HUES48 (cell line): Measurements from ENCODE around the gene CLSTN2.
"Not testable (repeated sequence)": the region's sequence is repeated elsewhere in the genome, so short reads cannot be mapped to it uniquely, and the experiment has no call there.

Experiments used
- H3K27ac ChIP-seq: one replicate; pipeline ENCODE4 v1.7.0; 2013; ENCODE audit warnings: low read depth, low read length, inconsistent platforms
- H3K27me3 ChIP-seq: 2 replicates; pipeline ENCODE4 v1.6.1; 2013; ENCODE audit warnings: mild to moderate bottlenecking, low read length; ENCODE audit not compliant: control insufficient read depth, insufficient read depth
- H3K36me3 ChIP-seq: 2 replicates; pipeline ENCODE4 v1.6.1; 2013; ENCODE audit warnings: low read length; ENCODE audit not compliant: control insufficient read depth, insufficient read depth
- H3K4me1 ChIP-seq: 2 replicates; pipeline ENCODE4 v1.6.1; 2013; ENCODE audit warnings: mild to moderate bottlenecking, low read length; ENCODE audit not compliant: control insufficient read depth, insufficient read depth
- H3K4me3 ChIP-seq: 2 replicates; pipeline ENCODE4 v1.5.1; 2013; ENCODE audit warnings: mild to moderate bottlenecking, low read depth, low read length
- H3K9ac ChIP-seq: 2 replicates; pipeline ENCODE4 v1.6.1; 2013; ENCODE audit warnings: mild to moderate bottlenecking, low read depth, low read length, moderate library complexity
- H3K9me3 ChIP-seq: 2 replicates; pipeline ENCODE4 v1.6.1; 2013; ENCODE audit warnings: low read length; ENCODE audit not compliant: control insufficient read depth, insufficient read depth

Gene CLSTN2

GRCh38 chr3:140423146-140423545 lies 488.2 kb downstream of the CLSTN2 start:
- H3K27me3 ChIP-seq = no peaks in the 10 kb centered on the region
- peak overlapping the region; percentile 54 for H3K27ac ChIP-seq
- H3K4me3 ChIP-seq = no peak overlapping the region
- H3K4me1 ChIP-seq = 0 out of 2 replicates have a peak, but pooled peaks cover 10% of the 10 kb centered on the region
- no peaks in the 10 kb centered on the region for H3K9me3 ChIP-seq
- no peak overlapping the region for H3K9ac ChIP-seq
- H3K36me3 ChIP-seq = no peaks in the 10 kb centered on the region

- H3K36me3 ChIP-seq, H3K9me3 ChIP-seq, H3K4me1 ChIP-seq, H3K27me3 ChIP-seq, H3K4me3 ChIP-seq, H3K9ac ChIP-seq: not testable (repeated sequence)
- peak overlapping the region; percentile 54 for H3K27ac ChIP-seq
Measured at GRCh38 chr3:140423574-140423973, 488.6 kb downstream of the CLSTN2 start.

- H3K36me3 ChIP-seq = no peaks in the 10 kb centered on the region
- H3K27ac ChIP-seq = no peak overlapping the region
Measured at GRCh38 chr3:140424211-140424610, 489.2 kb downstream of the CLSTN2 start.

GRCh38 chr3:140424726-140425125 lies 489.7 kb downstream of the CLSTN2 start:
- Histone ChIP-seq H3K27ac (no peak overlapping the region), H3K9ac (no peak overlapping the region), H3K27me3 (no peaks in the 10 kb centered on the region), H3K36me3 (no peaks in the 10 kb centered on the region), H3K4me3 (no peak overlapping the region), H3K4me1 (0 out of 2 replicates have a peak, but pooled peaks cover 10% of the 10 kb centered on the region), H3K9me3 (no peaks in the 10 kb centered on the region)

More at GRCh38 chr3:140424211-140424610, 489.2 kb downstream of the CLSTN2 start:
- Histone ChIP-seq H3K4me3 (no peak overlapping the region), H3K27me3 (no peaks in the 10 kb centered on the region), H3K4me1 (0 out of 2 replicates have a peak, but pooled peaks cover 10% of the 10 kb centered on the region), H3K9me3 (no peaks in the 10 kb centered on the region), H3K9ac (no peak overlapping the region)

GRCh38 chr3:140427786-140428185 lies 492.8 kb downstream of the CLSTN2 start:
- H3K27ac ChIP-seq = no peak overlapping the region

GRCh38 chr3:140428380-140428779 lies 493.4 kb downstream of the CLSTN2 start:
- Histone ChIP-seq H3K27ac (no peak overlapping the region), H3K4me3 (no peak overlapping the region), H3K27me3 (no peaks in the 10 kb centered on the region), H3K36me3 (no peaks in the 10 kb centered on the region), H3K9ac (no peak overlapping the region), H3K4me1 (0 out of 2 replicates have a peak, but pooled peaks cover 7% of the 10 kb centered on the region), H3K9me3 (no peaks in the 10 kb centered on the region)

More at GRCh38 chr3:140427786-140428185, 492.8 kb downstream of the CLSTN2 start:
- no peaks in the 10 kb centered on the region for H3K36me3 ChIP-seq
- no peaks in the 10 kb centered on the region for H3K27me3 ChIP-seq
- no peaks in the 10 kb centered on the region for H3K9me3 ChIP-seq
- H3K4me3 ChIP-seq = no peak overlapping the region
- H3K4me1 ChIP-seq = 0 out of 2 replicates have a peak, but pooled peaks cover 10% of the 10 kb centered on the region
- H3K9ac ChIP-seq = no peak overlapping the region

- H3K4me3 ChIP-seq = no peak overlapping the region
- H3K27ac ChIP-seq = no peak overlapping the region
- H3K27me3 ChIP-seq = no peaks in the 10 kb centered on the region
- no peaks in the 10 kb centered on the region for H3K4me1 ChIP-seq
- H3K9me3 ChIP-seq = no peaks in the 10 kb centered on the region
- H3K36me3 ChIP-seq = no peaks in the 10 kb centered on the region
- no peak overlapping the region for H3K9ac ChIP-seq
Measured at GRCh38 chr3:140429791-140430190, 494.8 kb downstream of the CLSTN2 start.

- no peaks in the 10 kb centered on the region for H3K4me1 ChIP-seq
- no peak overlapping the region for H3K9ac ChIP-seq
- H3K4me3 ChIP-seq = no peak overlapping the region
- H3K9me3 ChIP-seq = no peaks in the 10 kb centered on the region
- H3K36me3 ChIP-seq = no peaks in the 10 kb centered on the region
- no peak overlapping the region for H3K27ac ChIP-seq
- no peaks in the 10 kb centered on the region for H3K27me3 ChIP-seq
Measured at GRCh38 chr3:140430494-140430893, 495.5 kb downstream of the CLSTN2 start.

- Histone ChIP-seq H3K27ac (no peak overlapping the region), H3K4me1 (no peaks in the 10 kb centered on the region), H3K4me3 (no peak overlapping the region), H3K27me3 (no peaks in the 10 kb centered on the region), H3K36me3 (no peaks in the 10 kb centered on the region), H3K9me3 (no peaks in the 10 kb centered on the region), H3K9ac (no peak overlapping the region)
Measured at GRCh38 chr3:140432229-140432669, 497.3 kb downstream of the CLSTN2 start.

GRCh38 chr3:140433431-140433830 lies 498.4 kb downstream of the CLSTN2 start:
- H3K27me3 ChIP-seq = no peaks in the 10 kb centered on the region
- no peaks in the 10 kb centered on the region for H3K36me3 ChIP-seq
- H3K4me3 ChIP-seq = no peak overlapping the region
- H3K27ac ChIP-seq = no peak overlapping the region
- no peaks in the 10 kb centered on the region for H3K4me1 ChIP-seq
- no peak overlapping the region for H3K9ac ChIP-seq
- no peaks in the 10 kb centered on the region for H3K9me3 ChIP-seq

- H3K27me3 ChIP-seq = no peaks in the 10 kb centered on the region
- no peak overlapping the region for H3K4me3 ChIP-seq
- H3K9me3 ChIP-seq = no peaks in the 10 kb centered on the region
- no peaks in the 10 kb centered on the region for H3K4me1 ChIP-seq
- H3K36me3 ChIP-seq = no peaks in the 10 kb centered on the region
- no peak overlapping the region for H3K27ac ChIP-seq
- no peak overlapping the region for H3K9ac ChIP-seq
Measured at GRCh38 chr3:140434261-140434905, 499.4 kb downstream of the CLSTN2 start.
